ENCODE results near the gene RNU5B-1.

RNU5B-1 gene

GRCh38 chr15:65327651-65328393 is 23.3 kb downstream of the RNU5B-1 start:
- no peak for DNase-seq (ENCODE audit: low spot score)
- peak; percentile 44 for FAIRE-seq

- no peak for DNase-seq (ENCODE audit: low spot score)
- no peak for FAIRE-seq
Observed at GRCh38 chr15:65328506-65329287, 24.2 kb downstream of the RNU5B-1 start.

GRCh38 chr15:65329288-65329983 is 25.0 kb downstream of the RNU5B-1 start:
- DNase-seq (ENCODE audit: low spot score) (no peak), FAIRE-seq (peak; percentile 48)

- FAIRE-seq (peak; percentile 91), DNase-seq (ENCODE audit: low spot score) (no peak)
Observed at GRCh38 chr15:65329984-65330735, 25.7 kb downstream of the RNU5B-1 start.

GRCh38 chr15:65330934-65331645 is 26.6 kb downstream of the RNU5B-1 start:
- FAIRE-seq = no peak

GRCh38 chr15:65331811-65332210 is 27.3 kb downstream of the RNU5B-1 start:
- no peak for FAIRE-seq
- DNase-seq (ENCODE audit: low spot score) = no peak

More at GRCh38 chr15:65330934-65331645, 26.6 kb downstream of the RNU5B-1 start:
- no peak for DNase-seq (ENCODE audit: low spot score)

- no peak for DNase-seq (ENCODE audit: low spot score)
- FAIRE-seq = peak; percentile 56
Observed at GRCh38 chr15:65332391-65333147, 28.1 kb downstream of the RNU5B-1 start.

GRCh38 chr15:65333148-65333820 is 28.8 kb downstream of the RNU5B-1 start:
- DNase-seq (ENCODE audit: low spot score) (no peak), FAIRE-seq (no peak)

- no peak for DNase-seq (ENCODE audit: low spot score)
- no peak for FAIRE-seq
Observed at GRCh38 chr15:65333856-65334255, 29.4 kb downstream of the RNU5B-1 start.

- DNase-seq (ENCODE audit: low spot score) (no peak), FAIRE-seq (no peak)
Observed at GRCh38 chr15:65334586-65335231, 30.2 kb downstream of the RNU5B-1 start.

GRCh38 chr15:65335278-65336055 is 31.0 kb downstream of the RNU5B-1 start:
- DNase-seq (ENCODE audit: low spot score) = no peak
- FAIRE-seq = peak; percentile 61

GRCh38 chr15:65336493-65337435 is 32.3 kb downstream of the RNU5B-1 start:
- FAIRE-seq = no peak

GRCh38 chr15:65337436-65338070 is 33.1 kb downstream of the RNU5B-1 start:
- DNase-seq (ENCODE audit: low spot score) (no peak), FAIRE-seq (no peak)

More at GRCh38 chr15:65336493-65337435, 32.3 kb downstream of the RNU5B-1 start:
- no peak for DNase-seq (ENCODE audit: low spot score)

GRCh38 chr15:65338366-65338765 is 33.9 kb downstream of the RNU5B-1 start:
- FAIRE-seq (no peak), DNase-seq (ENCODE audit: low spot score) (no peak)

GRCh38 chr15:65338823-65339222 is 34.3 kb downstream of the RNU5B-1 start:
- DNase-seq (ENCODE audit: low spot score) (no peak), FAIRE-seq (no peak)

- DNase-seq (ENCODE audit: low spot score) (no peak), FAIRE-seq (peak; percentile 50)
Observed at GRCh38 chr15:65339416-65339815, 34.9 kb downstream of the RNU5B-1 start.

Data from urothelium cell line (cell line).